Amniotic stem cell (primary cell): Measurements from ENCODE around the gene BAIAP2.
"Not testable (repeated sequence)": the region's sequence is repeated elsewhere in the genome, so short reads cannot be mapped to it uniquely, and the experiment has no call there.

Source experiments
- DNase-seq: peaks from one replicate; lab custom pipeline; 2025; lab: John Stamatoyannopoulos, UW

Gene BAIAP2

GRCh38 chr17:81068411-81069134 lies 33.6 kb downstream of the BAIAP2 start:
- no peak for DNase-seq

GRCh38 chr17:81069135-81069645 lies 34.2 kb downstream of the BAIAP2 start:
- DNase-seq: no peak

- no peak for DNase-seq
Measured at GRCh38 chr17:81070541-81071246, 35.7 kb downstream of the BAIAP2 start.

DNA sequence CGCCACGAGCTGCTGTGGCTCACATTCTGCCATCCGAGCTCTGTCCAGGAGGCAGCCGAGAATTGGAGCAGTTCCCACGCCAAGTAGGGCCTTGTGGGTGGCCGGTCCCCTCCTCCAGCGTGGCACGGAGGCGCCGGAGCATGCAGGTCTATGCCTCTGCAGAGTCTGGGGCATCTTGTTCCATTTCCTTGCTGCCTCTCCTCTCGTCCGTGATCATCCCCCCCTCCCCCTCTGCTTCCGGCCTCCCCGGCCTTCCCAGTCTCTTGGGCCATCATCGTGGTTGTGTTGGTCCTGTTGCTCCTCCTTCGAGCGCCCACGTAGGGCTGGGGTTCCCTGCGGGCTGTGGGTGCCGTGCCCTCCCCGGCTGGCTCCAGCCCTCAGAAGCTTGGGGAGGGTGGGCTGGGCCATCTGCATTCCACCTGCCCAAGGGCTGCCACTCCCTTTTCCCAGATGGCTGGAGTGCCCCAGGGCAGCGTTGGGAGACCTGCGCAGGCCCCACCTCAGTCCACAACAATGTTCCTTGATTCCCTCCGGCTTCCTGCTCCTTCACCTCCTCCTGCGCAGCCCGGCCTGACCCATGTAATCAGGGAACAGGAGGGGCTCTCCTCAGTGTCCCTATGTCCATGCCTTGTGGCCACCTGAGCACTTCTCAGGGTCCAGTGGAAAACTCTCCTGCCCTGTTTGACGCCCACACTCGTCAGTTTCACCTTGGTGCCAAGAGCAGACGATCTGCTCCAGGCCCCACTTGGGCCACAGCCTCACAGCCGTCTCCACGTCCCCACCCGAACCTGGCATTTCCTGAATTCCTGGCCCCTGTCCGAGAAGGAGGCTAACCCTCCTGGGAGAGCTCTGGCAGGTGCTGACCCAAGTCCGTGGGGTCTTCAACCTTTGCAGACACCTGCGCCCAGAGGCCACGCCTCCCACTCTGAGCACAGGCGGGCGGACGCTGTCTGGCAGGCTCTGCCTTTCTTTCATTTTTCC lies 37.1 kb downstream of the BAIAP2 start:
- no peak for DNase-seq

- DNase-seq: no peak
Measured at GRCh38 chr17:81073967-81074839, 39.3 kb downstream of the BAIAP2 start.

DNA sequence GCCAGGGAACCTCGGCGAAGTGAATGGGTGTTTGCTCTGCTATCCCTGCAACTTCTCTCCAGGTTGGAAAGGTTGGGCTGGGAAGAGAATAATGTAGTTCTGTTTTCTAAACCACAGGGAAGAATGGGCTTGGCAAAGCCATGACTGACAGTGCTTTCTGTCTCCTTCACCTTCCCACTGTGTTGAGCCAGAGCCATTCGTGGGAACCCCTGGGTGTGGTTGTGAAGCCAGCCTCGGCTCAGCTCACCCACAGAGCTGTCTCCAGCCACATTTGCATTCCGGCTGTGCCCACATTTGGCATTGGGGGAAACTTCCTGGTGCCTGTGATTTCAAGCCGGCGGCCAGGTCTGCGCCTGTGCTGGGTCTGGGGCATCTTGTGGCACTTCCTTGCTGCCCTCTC lies 39.9 kb downstream of the BAIAP2 start:
- no peak for DNase-seq

DNA sequence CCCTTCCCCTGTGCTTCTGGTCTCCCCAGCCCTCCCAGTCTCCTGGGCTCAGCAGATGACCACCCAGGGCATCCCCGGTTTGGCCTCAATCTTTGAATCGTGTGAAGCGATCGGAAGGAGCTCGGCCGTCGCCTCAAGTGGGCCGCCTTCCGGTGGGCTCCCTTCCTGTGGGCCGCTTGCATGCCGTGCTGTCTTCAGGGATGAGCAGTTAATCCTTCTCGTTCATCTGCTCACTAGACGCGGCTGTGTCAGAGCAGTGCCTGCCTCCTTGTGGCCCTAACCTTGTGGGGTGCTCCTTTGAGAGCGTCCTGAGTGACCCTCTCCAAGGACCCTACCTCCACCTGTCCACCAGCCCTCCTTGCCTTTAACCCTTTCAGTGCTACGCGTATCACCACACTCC lies 40.4 kb downstream of the BAIAP2 start:
- DNase-seq: no peak

- DNase-seq: no peak
Measured at GRCh38 chr17:81076141-81076679, 41.3 kb downstream of the BAIAP2 start.

GRCh38 chr17:81078026-81078913 lies 43.3 kb downstream of the BAIAP2 start:
- DNase-seq: not testable (repeated sequence)

- DNase-seq: no peak
Measured at GRCh38 chr17:81080019-81080418, 45.1 kb downstream of the BAIAP2 start.

DNA sequence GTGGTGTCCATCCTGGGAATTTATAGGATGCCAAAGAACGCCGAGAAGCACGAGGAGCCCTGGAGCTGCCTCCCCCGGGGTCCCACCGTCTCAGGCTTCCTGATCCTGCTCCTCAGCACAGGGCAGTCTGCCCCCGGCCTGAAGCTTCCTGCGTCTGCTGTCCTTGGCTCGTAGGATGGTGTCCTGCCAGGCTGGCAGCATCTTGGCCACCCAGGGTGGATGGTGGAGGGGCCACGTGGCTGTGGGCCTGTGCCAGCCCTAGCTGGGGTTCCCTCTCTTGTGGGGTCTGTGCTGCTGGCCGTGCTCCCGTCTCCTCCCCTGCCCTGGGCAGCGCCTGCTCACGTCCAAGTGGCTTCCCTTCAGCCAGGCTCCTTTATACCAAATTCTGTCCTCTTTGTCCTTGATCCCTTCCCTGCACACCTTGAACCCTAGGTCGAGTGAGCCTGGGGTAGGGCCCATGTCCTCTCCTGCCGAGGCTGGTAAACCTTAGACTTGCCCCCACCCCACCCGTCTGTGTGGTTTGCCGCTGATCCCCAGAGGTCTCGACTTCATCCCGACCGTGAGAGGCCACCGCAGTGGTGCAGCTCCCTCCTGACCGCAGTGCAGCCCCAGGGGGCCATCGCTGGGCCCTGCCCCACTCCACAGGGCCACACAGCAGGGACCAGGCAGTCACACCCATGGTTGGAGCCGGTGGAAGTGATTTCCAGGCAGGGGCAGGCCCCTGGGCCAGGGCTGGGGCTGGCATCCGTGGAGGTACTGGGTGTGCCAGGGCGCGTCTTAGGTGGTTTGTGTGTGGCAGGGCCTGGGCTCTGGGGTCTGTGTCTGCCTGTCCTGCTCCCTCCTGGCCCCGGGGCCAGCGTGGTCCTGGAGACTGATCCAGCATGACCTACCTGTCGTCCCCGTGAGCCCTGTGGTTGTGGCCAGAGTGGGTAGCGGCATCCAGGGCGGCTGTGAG lies 46.5 kb downstream of the BAIAP2 start:
- no peak for DNase-seq

DNA sequence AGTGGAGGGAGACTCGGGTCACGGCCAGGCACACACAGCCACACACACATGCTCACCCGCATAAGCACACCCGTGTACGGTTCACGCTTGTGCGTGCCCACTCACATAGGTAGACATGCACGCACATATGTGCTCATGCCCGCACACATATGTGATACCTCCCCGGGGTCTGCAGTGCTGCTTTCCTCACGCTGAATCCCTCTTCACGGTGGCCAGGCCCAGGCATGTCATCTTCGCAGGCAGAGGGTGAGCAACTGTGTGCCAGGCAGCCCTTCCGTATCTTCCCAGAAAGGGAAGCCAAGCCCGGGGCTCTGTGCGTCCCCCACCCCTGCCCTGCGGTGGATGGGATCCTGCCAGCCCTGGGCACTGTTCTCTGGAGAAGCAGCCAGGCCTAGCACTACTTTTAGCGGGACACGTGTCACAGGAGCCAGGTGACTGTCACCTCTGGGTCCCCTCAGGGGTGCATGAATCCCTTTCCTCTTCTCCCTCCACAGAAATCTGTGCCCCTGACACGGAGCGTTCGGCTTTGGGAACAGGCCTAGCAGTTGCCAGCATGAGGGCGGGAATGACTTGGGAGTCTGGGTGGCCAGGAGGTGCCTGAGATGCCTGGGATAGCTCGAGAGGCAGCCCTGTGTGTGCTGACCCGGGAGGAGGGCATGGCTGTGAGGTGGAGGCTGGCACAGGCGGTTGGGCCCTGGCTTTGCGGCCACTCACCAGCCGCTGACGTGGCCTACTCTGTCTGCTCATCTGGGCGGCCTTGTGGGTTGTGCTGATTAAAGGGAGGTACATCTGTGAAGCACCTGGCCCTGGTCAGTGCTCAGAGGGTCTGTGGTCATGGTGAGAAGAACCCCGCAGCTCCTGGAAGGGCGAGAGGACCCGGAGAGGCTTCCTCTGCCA lies 47.5 kb downstream of the BAIAP2 start:
- DNase-seq: no peak

DNA sequence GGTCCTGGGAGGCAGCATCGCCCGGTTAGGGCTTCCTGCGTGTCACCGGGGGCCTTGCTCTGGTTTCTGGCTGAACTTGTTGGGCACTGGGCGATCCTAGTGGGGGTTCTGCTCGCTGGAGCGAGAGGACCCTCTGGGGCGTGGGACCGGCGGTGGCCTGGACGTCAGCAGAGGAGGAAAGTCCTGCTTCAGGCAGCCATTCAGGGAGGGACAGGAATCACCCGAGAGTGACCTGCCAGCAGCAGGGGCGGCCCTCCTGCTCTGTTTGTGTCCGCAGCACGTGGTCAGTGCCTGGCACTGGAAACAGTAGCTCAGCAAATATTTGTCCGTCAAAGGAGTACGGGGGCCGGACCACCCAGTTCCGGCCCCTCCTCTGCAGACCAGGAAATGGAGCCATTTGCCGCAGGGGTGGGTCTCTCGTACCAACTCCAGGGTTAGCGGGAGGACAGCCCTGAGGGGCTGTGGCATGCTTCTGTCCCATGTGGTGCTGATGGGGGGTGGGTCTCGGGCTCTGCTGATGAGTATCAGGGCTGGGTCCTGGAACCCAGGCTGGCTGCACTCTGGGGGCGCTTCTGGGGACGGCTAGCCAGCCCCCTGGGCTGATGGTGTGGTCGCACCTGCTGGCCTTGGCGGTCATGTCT lies 48.3 kb downstream of the BAIAP2 start:
- DNase-seq: no peak

GRCh38 chr17:81084680-81085419 lies 49.9 kb downstream of the BAIAP2 start:
- DNase-seq: no peak

DNA sequence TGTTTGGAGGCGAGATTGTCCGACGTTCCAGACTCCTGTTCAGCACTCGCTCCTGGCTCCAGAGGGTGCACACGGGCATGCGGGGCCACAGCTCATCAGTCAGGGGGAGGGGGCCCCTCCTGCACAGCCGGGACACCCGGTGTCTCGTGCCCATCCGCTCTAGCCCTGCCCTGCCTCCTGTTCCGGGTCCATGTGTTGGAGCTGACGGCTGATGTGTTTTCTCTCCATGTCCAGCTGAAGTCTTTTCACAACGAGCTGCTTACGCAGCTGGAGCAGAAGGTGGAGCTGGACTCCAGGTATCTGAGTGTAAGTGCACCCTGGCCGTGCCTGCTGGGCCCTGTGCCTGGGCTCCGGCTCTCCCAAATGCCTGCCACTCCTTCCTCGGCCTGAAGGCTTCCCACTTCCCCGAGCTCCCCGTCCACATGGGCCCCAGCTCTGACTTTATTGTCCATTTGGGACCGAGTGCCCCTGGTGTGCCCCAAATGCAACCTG lies 50.5 kb downstream of the BAIAP2 start:
- no peak for DNase-seq
